Esophagus muscularis mucosa (tissue), 4 donors: ENCODE data around the gene METTL5.

Experiments used
- EP300 ChIP-seq: sonication (generic); formaldehyde crosslinking; IDR thresholded peaks from one replicate; pipeline ENCODE4 v1.6.1; 2017; ENCODE audit warnings: antibody characterized with exemption
- POLR2A ChIP-seq: fragments of 450-650 bp; IDR thresholded peaks from one replicate; pipeline ENCODE4 v1.6.1; 2017; ENCODE audit warnings: antibody characterized with exemption, moderate library complexity, mild to moderate bottlenecking, low read depth
- POLR2AphosphoS5 ChIP-seq, 2 donors: sonication (generic); formaldehyde crosslinking; IDR thresholded peaks; one replicate each; pipeline ENCODE4 v1.6.1; 2017; ENCODE audit warnings: antibody characterized with exemption in 2 of 2
- TF ChIP-seq, protein P1 (sequence below), 3 experiments: fragments of 200-600 bp in 2 of 3; fragments of 450-650 bp in 1 of 3; sonication (generic) in 2 of 3; IDR thresholded peaks; one replicate each; pipeline ENCODE4 v1.5.1; 2017 to 2019; ENCODE audit warnings: antibody characterized with exemption in 3 of 3, mild to moderate bottlenecking in 2 of 3, moderate library complexity in 1 of 3

DNA sequence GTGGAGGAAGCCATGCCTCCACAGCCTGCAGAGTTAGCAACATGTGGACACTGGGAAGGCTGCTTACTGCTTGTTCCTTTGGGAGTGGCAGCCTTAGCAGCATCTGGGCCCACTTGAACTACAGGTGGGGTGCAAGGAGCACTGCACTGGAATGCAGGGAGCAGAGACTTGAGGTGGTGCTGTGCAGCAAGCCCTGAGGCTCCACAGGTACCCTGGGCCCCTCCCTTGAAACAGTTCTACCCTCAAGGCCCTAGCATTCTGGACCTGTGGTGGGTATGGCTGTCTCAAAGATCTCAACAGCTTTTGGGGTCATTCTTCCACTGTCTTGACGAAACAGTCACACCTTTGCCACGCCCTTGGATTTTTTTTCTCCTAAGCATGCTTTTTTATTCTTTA, 16.0 kb upstream of the METTL5 start:
- TF ChIP-seq, protein P1, sequence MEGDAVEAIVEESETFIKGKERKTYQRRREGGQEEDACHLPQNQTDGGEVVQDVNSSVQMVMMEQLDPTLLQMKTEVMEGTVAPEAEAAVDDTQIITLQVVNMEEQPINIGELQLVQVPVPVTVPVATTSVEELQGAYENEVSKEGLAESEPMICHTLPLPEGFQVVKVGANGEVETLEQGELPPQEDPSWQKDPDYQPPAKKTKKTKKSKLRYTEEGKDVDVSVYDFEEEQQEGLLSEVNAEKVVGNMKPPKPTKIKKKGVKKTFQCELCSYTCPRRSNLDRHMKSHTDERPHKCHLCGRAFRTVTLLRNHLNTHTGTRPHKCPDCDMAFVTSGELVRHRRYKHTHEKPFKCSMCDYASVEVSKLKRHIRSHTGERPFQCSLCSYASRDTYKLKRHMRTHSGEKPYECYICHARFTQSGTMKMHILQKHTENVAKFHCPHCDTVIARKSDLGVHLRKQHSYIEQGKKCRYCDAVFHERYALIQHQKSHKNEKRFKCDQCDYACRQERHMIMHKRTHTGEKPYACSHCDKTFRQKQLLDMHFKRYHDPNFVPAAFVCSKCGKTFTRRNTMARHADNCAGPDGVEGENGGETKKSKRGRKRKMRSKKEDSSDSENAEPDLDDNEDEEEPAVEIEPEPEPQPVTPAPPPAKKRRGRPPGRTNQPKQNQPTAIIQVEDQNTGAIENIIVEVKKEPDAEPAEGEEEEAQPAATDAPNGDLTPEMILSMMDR (IDR thresholded peaks at IDR 0.05), result no peak
- TF ChIP-seq POLR2A (no peak), EP300 (no peak), POLR2AphosphoS5 (IDR thresholded peaks at IDR 0.05) (no peak)
